Stimulated activated CD4-positive, alpha-beta T cell treated with anti-CD3 and anti-CD28 coated beads, Interleukin-12 subunit alpha, Interleukin-12 subunit beta, amount 100 ng/mL, for 4 hours (primary cell): Measurements from ENCODE around the gene CTAGE9.
"Not testable (repeated sequence)": the region's sequence is repeated elsewhere in the genome, so short reads cannot be mapped to it uniquely, and the experiment has no call there.

Experiments
- DNase-seq: peaks from one replicate; pipeline ENCODE4 v3.0.0-alpha.2; 2020

The CTAGE9 gene, protein sequence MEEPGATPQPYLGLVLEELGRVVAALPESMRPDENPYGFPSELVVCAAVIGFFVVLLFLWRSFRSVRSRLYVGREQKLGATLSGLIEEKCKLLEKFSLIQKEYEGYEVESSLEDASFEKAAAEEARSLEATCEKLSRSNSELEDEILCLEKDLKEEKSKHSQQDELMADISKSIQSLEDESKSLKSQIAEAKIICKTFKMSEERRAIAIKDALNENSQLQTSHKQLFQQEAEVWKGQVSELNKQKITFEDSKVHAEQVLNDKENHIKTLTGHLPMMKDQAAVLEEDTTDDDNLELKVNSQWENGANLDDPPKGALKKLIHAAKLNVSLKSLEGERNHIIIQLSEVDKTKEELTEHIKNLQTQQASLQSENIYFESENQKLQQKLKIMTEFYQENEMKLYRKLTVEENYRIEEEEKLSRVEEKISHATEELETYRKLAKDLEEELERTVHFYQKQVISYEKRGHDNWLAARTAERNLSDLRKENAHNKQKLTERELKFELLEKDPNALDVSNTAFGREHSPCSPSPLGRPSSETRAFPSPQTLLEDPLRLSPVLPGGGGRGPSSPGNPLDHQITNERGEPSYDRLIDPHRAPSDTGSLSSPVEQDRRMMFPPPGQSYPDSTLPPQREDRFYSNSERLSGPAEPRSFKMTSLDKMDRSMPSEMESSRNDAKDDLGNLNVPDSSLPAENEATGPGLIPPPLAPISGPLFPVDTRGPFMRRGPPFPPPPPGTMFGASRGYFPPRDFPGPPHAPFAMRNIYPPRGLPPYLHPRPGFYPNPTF

DNA sequence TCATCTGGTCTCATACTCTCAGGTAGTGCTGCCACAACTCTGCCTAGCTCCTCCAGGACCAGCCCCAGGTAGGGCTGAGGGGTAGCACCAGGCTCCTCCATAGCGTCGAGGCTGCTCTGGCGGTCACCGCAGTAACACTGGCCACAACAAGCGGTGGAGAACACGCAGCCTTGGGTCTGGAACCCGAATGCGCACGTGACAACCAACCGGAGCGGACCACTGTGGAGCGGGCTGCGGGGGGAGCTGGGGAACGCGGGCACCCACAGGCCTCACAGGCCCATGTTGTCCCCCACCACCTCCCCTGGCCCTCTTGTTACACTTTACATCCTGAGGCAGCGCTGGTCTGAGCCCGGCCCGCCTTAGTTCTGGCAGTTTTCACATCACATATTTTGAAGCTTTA, at the start of gene CTAGE9:
TSS of gene CTAGE9 (minus strand) at position 101 of the 400 bp plus-strand sequence. CDS start at position 101, 0 bp downstream.
- not testable (repeated sequence) for DNase-seq

DNA sequence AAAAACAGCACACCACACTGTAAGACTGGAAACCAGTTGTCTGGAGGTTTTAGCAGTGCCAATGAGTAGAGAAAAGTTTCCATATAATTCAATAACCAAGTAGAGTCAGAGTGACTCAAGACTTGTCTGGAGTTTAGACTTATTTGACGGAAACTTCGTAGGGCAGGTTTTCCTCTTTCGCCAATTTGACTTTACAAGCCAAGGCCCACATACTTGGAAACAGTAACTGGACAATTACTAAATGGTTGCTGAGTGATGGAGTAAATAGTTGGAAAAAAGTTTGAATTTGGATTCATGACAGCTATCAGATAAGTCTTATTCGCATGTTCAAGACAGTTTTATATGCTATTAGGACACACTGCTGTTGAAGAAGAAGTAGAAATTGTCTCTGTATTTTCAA, 48.1 kb upstream of the CTAGE9 start:
- no peak for DNase-seq

DNA sequence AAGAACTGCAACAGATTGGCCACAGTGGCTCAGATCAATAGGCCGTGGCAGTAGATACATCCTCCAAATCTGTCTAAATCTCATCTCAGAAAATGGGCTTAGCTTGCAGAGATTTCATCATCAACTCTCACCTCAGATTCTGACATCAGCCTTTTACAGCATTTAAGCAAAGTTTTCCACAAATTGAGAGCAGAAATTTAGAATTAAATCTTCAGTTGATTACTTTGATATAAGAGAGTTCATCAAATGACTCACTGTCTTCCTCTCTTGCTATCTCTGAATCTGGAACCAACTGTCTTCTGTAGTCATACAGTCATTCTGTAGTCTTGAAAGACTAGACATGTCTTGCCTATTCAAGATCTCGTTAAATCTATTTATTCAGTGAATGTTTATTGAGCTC, 45.2 kb upstream of the CTAGE9 start:
- DNase-seq, result no peak

DNA sequence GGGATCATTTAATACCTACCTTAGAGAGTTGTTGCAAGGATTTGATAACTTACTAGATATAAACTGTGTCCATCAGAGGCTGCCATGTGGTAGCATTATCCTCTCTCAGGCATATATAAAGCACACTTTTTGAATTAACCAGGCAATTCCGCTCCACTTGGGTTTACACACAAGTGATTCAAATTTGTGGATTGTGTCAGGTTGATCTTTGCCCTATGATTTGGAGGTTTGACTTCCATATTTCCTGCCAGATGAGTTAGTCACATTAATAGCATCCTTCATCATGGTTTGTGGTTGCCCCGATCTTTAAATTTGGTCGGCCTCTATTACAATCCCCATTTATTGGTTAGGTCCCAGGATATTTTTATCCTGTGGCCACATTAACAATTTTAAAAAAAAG, 44.8 kb upstream of the CTAGE9 start:
- no peak for DNase-seq

DNA sequence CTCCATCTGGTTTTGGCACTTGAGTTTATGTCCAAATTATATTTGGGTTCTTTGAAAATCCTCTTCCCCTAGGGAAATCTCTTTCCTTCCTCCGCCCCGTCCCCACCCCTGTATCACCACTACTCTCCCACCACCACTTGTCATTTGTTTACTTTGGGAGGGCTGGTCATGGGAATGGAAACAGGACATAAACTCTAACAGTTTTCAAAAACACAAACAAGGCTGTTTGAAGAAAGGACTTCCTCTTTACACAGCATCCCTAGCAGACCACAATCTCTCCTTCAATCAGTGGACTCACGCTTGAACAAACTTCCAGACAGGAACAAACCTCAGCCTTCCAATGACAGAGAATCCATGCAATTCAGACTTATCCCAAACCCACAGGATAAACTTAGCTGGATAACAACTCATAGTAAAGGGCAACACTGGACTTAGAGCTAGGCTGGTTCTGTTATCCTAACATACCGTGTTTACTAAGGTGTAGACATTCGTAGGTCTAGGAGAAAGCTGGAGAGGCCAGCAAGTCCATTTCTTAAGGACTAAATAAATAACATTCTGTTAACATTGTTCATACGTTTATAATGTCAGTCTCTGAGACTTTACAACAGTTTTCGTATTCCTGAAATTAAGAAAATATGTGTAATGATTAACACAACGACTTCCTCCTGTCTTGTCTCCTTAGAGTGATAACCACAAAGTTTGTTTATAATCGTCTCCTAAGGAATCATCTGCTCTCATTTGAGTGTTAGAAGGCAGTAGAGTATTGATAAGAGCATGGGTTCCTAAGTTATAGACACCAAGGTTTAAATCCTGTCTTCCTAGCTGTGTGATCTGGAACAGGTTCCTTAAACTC, 44.1 kb upstream of the CTAGE9 start:
- no peak for DNase-seq

DNA sequence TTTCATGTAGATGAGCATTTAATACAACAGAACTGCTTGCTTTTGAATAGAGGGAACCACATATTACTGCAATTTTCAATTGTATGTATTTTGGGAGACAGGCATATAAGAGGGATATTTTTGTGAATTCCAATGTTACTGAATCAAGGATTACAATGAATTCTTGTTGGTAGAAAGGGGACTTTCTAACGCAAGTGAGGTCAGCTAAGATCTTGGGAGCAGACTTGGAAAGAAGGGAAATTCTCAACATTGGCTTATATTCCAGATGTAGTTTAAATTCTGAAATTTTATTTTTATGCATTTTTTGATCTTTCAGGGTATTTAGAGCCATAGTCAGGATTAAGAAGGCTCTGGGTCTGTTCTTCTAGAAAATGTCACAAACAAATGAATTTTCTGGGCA, 43.3 kb upstream of the CTAGE9 start:
- DNase-seq, result no peak

DNA sequence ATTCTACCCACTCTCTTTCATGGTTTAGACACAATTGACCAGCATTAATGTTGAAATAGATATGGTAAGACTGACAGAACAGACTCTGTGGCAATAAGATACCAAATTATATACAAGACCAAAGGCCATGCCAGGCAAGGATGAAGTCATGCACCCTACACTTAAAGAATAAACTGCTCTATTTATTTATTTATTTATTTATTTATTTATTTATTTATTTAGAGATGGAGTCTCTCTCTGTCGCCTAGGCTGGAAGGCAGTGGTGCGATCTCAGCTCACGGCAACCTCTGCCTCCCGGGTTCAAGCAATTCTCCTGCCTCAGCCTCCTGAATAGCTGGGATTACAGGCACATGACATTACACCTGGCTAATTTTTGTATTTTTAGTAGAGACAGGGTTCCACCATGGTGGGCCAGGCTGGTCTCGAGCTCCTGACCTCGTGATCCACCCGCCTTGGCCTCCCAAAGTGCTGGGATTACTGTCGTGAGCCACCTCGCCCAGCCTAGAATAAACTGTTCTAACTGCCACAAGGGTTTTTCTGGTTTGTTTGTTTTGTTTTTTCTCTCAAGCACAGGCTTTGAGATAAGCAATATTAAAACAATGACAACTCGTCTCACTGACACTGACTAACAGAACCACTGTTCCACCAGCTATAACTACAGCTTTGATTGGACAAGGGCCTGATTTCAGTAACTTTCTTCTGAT, 40.3 kb upstream of the CTAGE9 start:
- not testable (repeated sequence) for DNase-seq

DNA sequence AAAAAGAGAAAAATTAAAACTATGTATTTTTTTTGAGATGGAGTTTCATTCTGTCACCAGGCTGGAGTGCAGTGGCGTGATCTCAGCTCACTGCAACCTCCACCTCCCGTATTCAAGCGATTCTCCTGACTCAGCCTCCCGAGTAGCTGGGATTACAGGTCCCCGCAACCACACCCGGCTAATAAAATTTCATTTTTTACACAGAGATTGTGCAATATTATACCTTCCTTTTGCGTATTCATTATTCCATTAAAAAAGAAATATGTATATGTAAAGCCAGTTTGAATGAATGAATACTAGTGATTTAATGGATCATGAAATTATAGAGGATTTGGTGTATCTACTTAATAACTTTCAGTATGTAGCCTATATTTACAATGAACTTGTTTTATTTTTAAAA, 38.2 kb upstream of the CTAGE9 start:
- no peak for DNase-seq

DNA sequence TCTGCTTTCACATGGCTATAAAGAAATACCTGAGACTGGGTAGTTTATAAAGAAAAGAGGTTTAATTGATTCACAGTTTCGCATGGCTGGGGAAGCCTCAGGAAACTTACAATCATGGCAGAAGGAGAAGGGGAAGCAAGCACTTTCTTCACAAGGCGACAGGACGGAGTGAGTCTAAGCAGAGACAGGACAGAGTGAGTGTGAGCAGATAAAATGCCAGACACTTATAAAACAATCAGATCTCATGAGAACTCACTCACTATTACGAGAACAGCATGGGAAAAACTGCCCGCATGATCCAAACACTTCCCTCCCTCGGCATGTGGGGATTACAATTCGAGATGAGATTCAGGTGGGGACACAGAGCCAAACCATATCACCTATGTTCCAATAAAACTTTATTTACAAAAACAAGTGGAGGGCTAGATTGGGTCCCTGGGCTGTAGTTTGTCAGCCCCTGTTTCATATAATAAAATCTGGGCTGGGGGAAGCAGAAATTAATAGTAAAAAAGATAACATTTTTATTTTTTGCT, 37.1 kb upstream of the CTAGE9 start:
- DNase-seq, result no peak

DNA sequence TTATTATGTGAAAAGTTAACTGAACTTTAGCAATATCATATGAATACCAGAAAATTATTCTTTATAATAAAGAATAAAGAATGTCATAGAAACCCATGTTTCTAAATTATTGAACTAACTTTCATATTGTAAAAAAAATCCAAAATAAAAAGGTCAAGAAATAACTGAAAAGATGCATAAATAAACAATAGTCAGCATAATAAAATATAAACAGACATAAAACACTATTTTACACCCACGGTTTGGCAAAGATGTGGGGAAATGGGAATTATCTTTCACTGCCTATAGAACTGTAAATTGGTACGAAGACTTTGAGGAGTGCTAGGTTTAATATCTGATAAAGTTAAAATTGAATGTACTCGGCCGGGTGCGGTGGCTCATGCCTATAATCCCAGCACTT, 34.7 kb upstream of the CTAGE9 start:
- no peak for DNase-seq

DNA sequence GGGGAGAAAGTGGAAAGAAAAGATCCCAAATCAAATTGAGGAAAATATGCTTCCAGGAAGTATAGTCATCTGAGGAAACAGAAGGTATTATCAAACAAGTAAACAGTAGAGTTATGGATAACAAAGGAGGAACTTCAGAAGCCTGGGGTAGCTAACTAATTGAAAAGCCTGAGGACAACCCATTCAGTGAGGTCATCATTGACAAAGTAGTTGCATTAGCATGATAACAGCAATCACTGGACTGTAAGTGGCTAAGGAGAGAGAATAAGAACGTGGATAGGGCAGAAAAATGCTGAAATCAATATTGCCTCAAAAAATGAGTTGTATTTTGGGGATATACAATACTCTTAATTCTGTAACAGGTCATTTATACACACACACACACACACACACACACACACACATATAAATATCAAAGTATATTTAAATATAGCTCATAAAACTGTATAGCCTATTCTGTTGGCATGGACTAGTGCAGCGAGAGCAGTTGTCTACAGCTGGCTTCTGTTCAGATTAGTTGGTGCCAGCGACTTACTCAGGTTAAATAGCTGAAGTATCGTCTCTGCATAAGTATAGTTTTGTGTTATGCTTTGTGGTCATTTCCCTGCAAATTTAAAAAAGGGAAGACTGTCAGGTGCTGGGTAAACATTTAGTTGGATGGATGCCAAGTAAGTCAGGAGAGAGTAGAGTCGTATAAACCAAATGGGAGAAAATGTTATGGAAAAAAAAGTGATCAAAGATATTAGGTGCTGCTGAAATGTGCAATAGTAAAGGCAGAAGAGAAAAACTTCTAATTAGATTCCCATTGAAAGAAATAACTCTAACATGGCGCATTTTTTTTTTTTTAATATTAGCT, 33.8 kb upstream of the CTAGE9 start:
- no peak for DNase-seq

DNA sequence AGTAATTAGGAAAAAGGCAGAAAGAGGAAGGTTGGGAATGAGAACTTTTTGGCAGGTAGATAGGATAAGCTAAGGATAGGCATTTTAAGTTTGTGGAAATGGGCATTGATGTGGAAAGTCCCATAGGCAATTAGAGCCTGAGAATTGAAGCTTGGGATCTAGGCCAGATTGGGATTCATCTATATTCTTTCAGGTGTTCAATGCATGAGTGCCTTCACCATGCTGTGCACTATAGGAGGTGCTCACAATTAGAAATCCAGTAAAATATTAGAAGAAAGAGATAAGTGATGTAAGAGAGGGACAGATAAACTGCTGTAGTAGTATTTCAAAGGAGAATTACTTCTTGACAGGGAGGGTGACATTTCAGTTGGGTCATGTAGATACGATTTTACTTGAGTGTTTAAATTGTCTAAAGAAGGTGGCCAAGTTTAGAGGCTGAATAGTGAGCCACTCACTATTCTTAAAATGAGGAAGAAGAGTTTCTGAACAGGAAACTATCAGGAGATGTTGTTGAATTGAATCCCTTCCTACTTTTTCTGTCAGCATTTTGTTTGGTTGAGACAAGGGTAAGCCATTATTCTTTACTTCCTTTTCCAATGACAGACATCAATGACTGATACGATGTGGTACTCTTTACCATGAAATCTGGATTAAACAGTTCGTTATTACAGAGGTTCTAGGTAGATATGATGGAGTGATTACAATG, 31.0 kb upstream of the CTAGE9 start:
- no peak for DNase-seq

DNA sequence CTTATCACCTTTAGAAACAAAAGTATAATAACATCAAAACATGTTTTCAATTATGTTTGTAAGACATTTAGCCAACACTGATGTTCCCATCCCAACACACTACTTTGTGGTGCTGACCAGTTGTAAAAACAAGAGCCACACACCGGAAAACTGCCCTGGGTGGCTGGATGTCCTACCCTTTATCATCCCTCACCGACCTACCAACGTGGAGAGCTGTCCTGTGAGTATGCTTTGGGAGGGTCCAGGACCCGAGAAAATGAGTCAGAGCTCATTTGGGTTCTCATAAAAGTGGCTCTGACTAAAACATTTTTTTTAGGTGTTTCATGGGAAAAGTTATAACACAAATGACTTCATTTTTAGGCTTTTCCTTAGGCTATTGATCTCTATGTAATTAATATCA, 29.3 kb upstream of the CTAGE9 start:
- no peak for DNase-seq

DNA sequence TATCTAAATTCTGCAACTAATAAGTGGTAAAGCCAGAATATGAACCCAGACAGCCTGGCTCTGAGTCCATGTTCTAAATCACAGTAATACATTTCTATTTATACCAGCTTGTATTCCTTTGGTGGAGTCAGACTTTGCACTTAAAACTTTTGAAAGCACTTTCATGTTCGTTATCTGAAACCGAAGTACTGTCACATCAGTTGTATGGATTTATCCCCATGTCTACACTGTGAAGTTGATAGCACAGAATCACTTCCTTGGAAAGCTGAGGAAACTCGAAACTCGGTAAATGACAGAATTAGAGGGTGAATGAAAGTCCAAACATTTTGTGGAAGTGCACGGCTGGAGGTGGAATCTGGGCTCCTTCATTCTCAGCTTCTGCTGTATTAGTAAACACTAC, 28.3 kb upstream of the CTAGE9 start:
- no peak for DNase-seq

DNA sequence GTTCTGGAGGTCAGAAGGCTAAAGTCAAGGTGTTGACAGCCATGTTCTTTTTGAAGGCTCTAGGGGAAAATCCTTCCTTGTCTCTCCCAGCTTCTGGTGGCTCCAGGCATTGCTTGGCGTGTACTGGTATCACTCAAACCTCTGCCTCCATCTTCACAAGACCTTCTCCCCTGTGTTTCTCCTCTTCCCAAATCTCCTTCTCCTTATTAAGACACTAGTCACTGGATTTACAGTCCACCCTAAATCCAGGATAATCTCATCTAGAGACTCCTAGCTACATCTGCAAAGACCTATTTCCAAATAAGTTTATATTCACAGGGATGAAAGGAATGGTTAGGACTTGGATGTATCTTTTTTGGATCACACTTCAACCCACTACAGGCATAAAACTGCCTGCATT, 26.0 kb upstream of the CTAGE9 start:
- no peak for DNase-seq

DNA sequence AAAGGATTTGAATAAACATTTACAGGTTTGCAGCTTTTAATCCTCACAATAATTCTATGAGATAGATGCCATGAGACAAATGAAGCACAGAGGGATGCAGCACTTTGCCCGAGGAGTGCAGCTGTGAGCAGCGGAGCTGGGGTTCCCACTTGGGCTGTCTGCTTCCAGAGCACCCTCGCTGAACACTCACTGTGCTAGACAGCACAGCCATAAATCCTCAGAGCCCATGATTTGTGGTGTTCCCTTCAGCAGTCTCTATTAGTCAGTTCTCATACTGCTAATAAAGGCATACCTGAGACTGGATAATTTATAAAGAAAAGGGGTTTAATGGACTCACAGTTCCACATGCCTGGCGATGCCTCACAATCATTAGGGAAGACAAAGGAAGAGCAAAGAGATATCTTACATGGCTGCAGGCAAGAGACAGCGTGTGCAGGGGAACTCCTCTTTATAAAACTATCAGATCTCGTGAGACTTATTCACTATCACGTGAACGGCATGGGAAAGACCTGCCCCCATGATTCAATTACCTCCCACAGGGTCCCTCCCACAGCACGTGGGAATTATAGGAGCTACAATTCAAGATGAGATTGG, 25.3 kb upstream of the CTAGE9 start:
- DNase-seq, result no peak

DNA sequence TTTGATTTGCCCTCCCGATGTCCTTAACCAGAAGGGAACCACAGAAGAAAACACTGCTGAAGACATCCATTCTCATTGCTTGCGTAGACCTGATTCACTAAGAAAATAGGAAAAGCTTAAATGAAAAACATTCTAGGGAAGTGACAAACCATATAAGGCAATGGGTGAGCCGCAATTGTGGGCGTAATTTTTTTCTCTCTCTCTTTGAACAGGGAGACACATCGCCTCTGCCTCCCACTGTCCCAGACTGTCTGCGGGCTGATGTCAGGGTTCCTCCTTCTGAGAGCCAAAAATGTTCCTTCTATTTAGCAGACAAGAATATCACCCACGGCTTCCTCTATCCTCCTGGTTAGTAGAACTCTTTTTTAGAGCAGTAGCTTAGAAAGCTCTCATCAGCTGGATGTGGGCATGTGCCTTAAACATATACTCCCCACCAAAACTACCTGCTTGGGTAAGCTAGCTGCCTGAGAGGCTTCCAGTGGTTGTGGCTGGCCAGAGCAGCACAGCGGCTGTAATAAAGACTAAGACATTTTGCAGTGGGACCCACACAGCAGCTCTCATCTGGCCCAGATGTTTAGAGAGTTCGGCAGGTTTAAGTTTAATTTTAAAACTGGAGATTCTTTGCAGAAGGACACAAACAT, 22.7 kb upstream of the CTAGE9 start:
- DNase-seq, result no peak

DNA sequence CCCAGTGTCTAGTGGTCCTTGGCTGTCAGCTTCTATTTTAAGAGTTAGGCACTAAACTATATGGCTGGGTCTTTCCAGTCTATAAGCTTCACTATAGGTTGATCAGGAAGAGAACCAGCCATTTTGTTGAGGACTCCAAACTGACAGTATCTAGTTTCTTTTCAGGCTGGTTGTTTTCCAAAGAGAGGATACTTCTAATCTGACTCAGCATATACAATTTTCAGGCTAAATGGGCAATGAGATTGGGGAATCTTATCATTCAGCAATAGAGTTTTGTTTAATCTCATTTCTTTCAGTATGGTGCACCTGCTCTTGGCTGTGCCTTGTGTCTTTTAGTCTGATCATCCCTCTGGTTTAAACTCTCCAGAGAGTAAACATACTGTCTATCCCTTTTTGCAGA, 20.4 kb upstream of the CTAGE9 start:
- DNase-seq, result no peak

DNA sequence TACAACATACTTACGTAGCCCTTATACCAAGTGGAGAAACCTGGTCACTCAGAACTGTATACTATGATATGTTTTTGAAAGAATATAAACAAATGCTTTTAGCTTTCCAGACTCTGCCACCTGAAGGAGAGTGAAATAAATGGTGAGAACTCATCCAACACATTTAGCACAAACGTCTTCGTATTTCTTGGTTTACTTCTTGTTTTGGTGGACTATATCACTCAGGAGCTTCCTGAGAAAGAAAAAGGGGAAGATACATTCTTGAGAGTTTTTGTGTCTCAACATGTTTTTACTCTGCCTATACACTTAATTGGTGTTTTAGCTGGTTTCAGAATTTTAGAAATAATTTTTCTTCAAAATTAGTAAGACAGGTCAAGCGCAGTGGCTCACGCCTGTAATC, 19.4 kb upstream of the CTAGE9 start:
- no peak for DNase-seq

DNA sequence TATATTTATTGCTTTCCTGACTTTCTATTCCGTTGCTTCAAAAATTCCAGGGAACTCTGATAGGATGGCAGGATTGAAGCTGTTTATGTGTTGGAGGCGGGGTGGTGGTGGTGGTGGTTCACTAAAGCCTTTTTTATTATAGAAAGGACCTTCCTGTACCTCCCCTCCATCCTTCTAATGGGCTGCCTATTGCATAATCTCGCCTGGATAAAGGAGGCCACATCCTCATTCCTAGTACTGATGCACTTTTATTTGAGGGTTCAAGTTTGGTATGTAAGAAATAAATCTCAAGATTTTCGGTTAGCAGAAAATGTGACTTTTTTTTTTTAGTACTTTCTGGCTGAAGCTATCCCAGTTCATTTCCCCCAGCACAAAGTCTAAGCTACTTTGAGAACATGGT, 18.7 kb upstream of the CTAGE9 start:
- DNase-seq, result no peak
